AG04450 (cell line): ENCODE data around the gene SIRT3. TPM values are rescaled to one million over a fixed set of nuclear protein-coding genes. Genes with fewer than 3 reads are reported as not detected.

ENCODE experiments used
- CTCF ChIA-PET: fragments of 300-600, 350-600 bp; formaldehyde crosslinking; extraction: SDS; loops from one replicate; lab custom pipeline; 2022; ENCODE audit warnings: antibody characterized with exemption, inconsistent platforms; lab: Charles Lee
- POLR2A ChIA-PET: fragments of 350-600 bp; formaldehyde crosslinking; extraction: SDS; loops from one replicate; lab custom pipeline; 2021; ENCODE audit warnings: antibody characterized with exemption, inconsistent platforms; lab: Yijun Ruan, JAX
- DNase-seq: peaks from one replicate; pipeline ENCODE4 v3.0.0-alpha.2; 2011; ENCODE audit warnings: low read depth, low spot score
- H3K27ac ChIP-seq: one replicate; pipeline ENCODE4 v1.5.1; 2012; ENCODE audit warnings: low read depth, low read length, control low read depth
- H3K27me3 ChIP-seq: one replicate; pipeline ENCODE4 v1.6.0; 2012; ENCODE audit warnings: low read length; ENCODE audit not compliant: control insufficient read depth, insufficient read depth
- H3K4me3 ChIP-seq: 2 replicates; pipeline ENCODE4 v1.5.1; 2011; ENCODE audit warnings: mild to moderate bottlenecking, low read depth, low read length, control low read depth
- H3K9me3 ChIP-seq: 2 replicates; pipeline ENCODE4 v1.5.1; 2012; ENCODE audit warnings: low read length; ENCODE audit not compliant: control insufficient read depth, insufficient read depth
- polyA plus RNA-seq: library from polyadenylated mRNA; depleted of rRNA; stranded (reverse); fragments of >200 nt; gene quantifications from 2 replicates; pipeline ENCODE4 v1.2.3, GENCODE V29; 2011
- TF ChIP-seq, protein P1 (sequence below): IDR thresholded peaks from 2 replicates; pipeline ENCODE4 v1.5.1; 2011; ENCODE audit warnings: low read depth, low read length, control low read depth, inconsistent platforms

SIRT3 gene
- polyA plus RNA-seq, 1 experiment, result 15.8 TPM

- Histone ChIP-seq H3K27me3 (peaks cover 62% of the 10 kb centered on the region), H3K9me3 (no peaks in the 10 kb centered on the region; the same call in 1 of the 2 replicates), H3K27ac (no peak overlapping the region), H3K4me3 (no peak overlapping the region)
- TF ChIP-seq, protein P1, sequence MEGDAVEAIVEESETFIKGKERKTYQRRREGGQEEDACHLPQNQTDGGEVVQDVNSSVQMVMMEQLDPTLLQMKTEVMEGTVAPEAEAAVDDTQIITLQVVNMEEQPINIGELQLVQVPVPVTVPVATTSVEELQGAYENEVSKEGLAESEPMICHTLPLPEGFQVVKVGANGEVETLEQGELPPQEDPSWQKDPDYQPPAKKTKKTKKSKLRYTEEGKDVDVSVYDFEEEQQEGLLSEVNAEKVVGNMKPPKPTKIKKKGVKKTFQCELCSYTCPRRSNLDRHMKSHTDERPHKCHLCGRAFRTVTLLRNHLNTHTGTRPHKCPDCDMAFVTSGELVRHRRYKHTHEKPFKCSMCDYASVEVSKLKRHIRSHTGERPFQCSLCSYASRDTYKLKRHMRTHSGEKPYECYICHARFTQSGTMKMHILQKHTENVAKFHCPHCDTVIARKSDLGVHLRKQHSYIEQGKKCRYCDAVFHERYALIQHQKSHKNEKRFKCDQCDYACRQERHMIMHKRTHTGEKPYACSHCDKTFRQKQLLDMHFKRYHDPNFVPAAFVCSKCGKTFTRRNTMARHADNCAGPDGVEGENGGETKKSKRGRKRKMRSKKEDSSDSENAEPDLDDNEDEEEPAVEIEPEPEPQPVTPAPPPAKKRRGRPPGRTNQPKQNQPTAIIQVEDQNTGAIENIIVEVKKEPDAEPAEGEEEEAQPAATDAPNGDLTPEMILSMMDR, result no peak
- CTCF ChIA-PET, result no interaction called here
- no peak for DNase-seq
- POLR2A ChIA-PET, result interaction anchor here (0.6 kb wide), 2 partner anchors 12 to 21 kb away, joined by 3 to 4 read pairs; no protein-coding TSS in a partner anchor
These were observed 47.4 kb upstream of the SIRT3 start for GRCh38 chr11:283405-284104.

DNA sequence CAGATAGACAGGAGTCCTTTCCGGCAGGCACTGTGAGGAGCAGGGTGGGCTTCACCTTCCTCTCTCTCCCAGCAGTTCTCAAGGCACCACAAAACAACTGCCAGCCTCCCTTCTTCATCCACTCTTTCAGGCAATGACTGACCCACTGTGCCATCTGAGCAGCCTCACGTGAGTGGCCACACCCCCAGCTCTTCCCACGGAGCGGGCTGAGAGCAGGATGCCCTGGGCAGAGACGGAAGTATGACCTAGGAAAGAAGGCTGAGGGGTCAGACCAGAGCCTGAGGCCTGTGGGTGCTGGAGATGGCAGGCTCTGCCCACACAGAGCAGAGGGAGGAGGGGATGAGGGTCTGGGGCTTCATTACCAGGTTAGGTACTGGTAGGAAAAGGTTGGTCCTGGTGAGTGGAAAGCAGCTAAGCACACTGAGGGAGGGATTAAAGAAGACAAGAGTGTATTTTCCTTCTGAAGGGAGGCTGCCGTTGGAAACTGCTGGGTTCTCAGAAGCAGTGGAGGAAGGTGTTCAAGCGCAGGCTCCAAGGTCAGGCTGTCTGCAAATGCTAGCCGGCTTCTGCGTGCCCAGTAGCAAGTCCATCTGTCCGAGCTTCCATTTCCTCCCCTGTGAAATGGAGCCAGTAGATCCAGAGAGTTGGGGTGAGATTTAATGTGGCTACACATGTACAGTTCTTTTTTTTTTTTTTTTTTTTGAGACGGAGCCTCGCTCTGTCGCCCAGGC lies 46.7 kb upstream of the SIRT3 start:
- CTCF ChIA-PET, result no interaction called here
- TF ChIP-seq, protein P1, result no peak
- peaks cover 63% of the 10 kb centered on the region for H3K27me3 ChIP-seq
- DNase-seq, result no peak
- no peak overlapping the region for H3K27ac ChIP-seq
- H3K9me3 ChIP-seq, result no peaks in the 10 kb centered on the region; the same call in 1 of the 2 replicates
- H3K4me3 ChIP-seq, result no peak overlapping the region
- POLR2A ChIA-PET, result interaction anchor here (0.6 kb wide), 1 partner anchor 11 kb away, joined by 3 read pairs; no protein-coding TSS in a partner anchor

DNA sequence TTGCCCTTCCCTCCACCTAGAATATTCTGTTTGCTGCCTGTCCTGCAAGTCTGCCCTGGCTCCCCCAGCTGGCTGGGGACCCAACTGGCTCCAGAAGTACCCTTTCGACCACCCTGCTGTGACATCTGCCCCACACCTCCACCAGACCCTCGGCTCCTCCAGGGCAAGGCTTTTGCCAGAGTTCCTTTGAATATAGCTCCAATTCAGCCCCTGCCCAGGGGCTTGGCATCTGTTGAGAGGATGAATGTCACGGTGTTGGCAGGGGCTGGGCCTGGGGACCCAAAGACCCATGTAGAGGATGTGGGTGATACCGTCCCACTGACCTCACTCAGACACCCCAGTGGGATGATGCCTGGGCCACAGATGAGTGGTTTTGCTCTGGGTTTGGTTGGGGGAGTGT lies 46.0 kb upstream of the SIRT3 start:
- H3K27ac ChIP-seq, result no peak overlapping the region
- POLR2A ChIA-PET, result no interaction called here
- CTCF ChIA-PET, result no interaction called here
- H3K27me3 ChIP-seq, result peaks cover 64% of the 10 kb centered on the region
- no peaks in the 10 kb centered on the region; the same call in 1 of the 2 replicates for H3K9me3 ChIP-seq
- TF ChIP-seq, protein P1, result no peak
- no peak overlapping the region for H3K4me3 ChIP-seq
- no peak for DNase-seq

- Histone ChIP-seq H3K4me3 (no peak overlapping the region), H3K27me3 (peaks cover 65% of the 10 kb centered on the region), H3K27ac (no peak overlapping the region), H3K9me3 (no peaks in the 10 kb centered on the region; the same call in 1 of the 2 replicates)
- TF ChIP-seq, protein P1, result no peak
- CTCF ChIA-PET, result no interaction called here
- DNase-seq, result no peak
- POLR2A ChIA-PET, result no interaction called here
These were observed 45.5 kb upstream of the SIRT3 start for GRCh38 chr11:281486-282161.
